ENCODE data around the gene PATL2.

GRCh38 chr15:44654858-44655257 is 56.3 kb downstream of the PATL2 start:
- no peak for TF ChIP-seq EZH2 (IDR thresholded peaks at IDR 0.05; ENCODE audit: low read depth, unreplicated experiment)
- no peak for TF ChIP-seq REST (IDR thresholded peaks at IDR 0.05; ENCODE audit: unreplicated experiment)
- no peak for TF ChIP-seq ZNF331 (CRISPR knock-in tag; IDR thresholded peaks at IDR 0.05; ENCODE audit: low read depth)
- no peak for TF ChIP-seq CTCF (conservative IDR thresholded peaks at IDR 0.05; ENCODE audit: low read depth in 2 of 2)
- TF ChIP-seq POLR2AphosphoS5 (IDR thresholded peaks at IDR 0.05; ENCODE audit: low read depth): no peak
- TF ChIP-seq NANOG (IDR thresholded peaks at IDR 0.05; ENCODE audit: borderline replicate concordance): no peak
- TF ChIP-seq, protein P1, sequence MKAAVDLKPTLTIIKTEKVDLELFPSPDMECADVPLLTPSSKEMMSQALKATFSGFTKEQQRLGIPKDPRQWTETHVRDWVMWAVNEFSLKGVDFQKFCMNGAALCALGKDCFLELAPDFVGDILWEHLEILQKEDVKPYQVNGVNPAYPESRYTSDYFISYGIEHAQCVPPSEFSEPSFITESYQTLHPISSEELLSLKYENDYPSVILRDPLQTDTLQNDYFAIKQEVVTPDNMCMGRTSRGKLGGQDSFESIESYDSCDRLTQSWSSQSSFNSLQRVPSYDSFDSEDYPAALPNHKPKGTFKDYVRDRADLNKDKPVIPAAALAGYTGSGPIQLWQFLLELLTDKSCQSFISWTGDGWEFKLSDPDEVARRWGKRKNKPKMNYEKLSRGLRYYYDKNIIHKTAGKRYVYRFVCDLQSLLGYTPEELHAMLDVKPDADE (IDR thresholded peaks at IDR 0.05): no peak
- no peak for TF ChIP-seq EZH2phosphoT487 (IDR thresholded peaks at IDR 0.05; ENCODE audit: unreplicated experiment)
